22Rv1 (cell line): ENCODE results near the gene B3GAT2.

ENCODE experiments used
- ZFX ChIP-seq: fragments of 450-650 bp; IDR thresholded peaks from 2 replicates; pipeline ENCODE4 v1.6.1; 2017; ENCODE audit warnings: antibody characterized with exemption, borderline replicate concordance
- TF ChIP-seq, protein P1 (sequence below): fragments of 450-650 bp; IDR thresholded peaks from 2 replicates; pipeline ENCODE4 v1.5.1; 2017; ENCODE audit warnings: mild to moderate bottlenecking

DNA sequence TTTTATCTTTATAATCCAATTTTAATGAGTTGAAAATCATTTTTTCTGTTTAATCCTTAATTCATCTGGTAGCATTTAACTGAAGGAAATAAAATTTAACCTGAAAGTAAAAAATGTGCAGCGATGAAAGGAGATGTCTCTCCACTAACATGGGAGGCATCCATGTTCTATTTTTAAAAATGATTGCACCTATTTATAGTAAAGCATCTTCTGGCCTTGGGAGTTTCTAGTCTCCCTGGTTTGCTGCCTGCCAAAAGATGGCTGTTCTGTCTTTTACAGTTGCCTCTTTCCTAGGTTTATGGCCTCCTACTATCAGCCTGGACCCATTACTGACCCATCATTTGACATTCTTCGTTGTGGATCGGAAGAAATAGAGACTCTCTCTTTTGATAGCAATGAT lies 143.0 kb downstream of the B3GAT2 start:
- TF ChIP-seq, protein P1, sequence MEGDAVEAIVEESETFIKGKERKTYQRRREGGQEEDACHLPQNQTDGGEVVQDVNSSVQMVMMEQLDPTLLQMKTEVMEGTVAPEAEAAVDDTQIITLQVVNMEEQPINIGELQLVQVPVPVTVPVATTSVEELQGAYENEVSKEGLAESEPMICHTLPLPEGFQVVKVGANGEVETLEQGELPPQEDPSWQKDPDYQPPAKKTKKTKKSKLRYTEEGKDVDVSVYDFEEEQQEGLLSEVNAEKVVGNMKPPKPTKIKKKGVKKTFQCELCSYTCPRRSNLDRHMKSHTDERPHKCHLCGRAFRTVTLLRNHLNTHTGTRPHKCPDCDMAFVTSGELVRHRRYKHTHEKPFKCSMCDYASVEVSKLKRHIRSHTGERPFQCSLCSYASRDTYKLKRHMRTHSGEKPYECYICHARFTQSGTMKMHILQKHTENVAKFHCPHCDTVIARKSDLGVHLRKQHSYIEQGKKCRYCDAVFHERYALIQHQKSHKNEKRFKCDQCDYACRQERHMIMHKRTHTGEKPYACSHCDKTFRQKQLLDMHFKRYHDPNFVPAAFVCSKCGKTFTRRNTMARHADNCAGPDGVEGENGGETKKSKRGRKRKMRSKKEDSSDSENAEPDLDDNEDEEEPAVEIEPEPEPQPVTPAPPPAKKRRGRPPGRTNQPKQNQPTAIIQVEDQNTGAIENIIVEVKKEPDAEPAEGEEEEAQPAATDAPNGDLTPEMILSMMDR, result no peak
- TF ChIP-seq ZFX, result no peak
